ENCODE data around the gene SLIT1.

- TF ChIP-seq POLR2A (IDR thresholded peaks at IDR 0.05) (no peak), CTCF (IDR thresholded peaks at IDR 0.05) (peak in 2 of 3 experiments; percentile 53 to 64)
These were observed 10.7 kb upstream of the SLIT1 start for GRCh38 chr10:97196223-97197029.

Data from testis (tissue), 2 donors.